ENCODE data around the gene SH3RF2. TPM values are rescaled to one million over a fixed set of nuclear protein-coding genes. Genes with fewer than 3 reads are reported as not detected.

SH3RF2 gene
- total RNA-seq, 2 donors from 2014 or later = 2.6 to 3.2 TPM

DNA sequence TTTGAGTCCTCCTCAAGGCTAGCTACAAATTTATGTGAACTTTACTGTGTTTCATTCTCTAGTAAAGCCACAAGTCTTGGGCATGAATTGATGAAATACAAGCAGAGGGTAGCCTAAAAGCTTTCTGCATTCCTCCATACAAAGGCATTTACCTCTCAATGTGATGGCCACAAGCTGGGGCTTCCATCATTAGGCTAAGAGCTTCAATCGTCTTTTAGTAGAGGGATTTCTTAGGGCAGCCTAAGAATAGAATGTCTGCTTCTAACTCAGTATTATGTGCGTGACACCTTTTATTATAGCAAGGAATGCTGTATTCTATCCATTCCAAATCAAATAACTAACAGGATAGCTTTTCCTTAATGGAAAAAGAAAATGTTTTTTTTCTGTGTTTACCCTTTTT is 165.3 kb downstream of the SH3RF2 start:
- H3K27ac Mint-ChIP-seq = no peak overlapping the region
- TF ChIP-seq, protein P1, sequence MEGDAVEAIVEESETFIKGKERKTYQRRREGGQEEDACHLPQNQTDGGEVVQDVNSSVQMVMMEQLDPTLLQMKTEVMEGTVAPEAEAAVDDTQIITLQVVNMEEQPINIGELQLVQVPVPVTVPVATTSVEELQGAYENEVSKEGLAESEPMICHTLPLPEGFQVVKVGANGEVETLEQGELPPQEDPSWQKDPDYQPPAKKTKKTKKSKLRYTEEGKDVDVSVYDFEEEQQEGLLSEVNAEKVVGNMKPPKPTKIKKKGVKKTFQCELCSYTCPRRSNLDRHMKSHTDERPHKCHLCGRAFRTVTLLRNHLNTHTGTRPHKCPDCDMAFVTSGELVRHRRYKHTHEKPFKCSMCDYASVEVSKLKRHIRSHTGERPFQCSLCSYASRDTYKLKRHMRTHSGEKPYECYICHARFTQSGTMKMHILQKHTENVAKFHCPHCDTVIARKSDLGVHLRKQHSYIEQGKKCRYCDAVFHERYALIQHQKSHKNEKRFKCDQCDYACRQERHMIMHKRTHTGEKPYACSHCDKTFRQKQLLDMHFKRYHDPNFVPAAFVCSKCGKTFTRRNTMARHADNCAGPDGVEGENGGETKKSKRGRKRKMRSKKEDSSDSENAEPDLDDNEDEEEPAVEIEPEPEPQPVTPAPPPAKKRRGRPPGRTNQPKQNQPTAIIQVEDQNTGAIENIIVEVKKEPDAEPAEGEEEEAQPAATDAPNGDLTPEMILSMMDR (conservative IDR thresholded peaks at IDR 0.05) = no peak
- 93% methylated on average over 2 of the region's 2 CpGs; no CpG with 5 or more reads in 1 of the 2 experiments for WGBS, 2 experiments (ENCODE audit: insufficient coverage in 1 of 2, insufficient read length in 1 of 2)
- peak overlapping the region; percentile 36 for H3K27ac ChIP-seq (ENCODE audit: low read depth, low read length)
- no peak overlapping the region for H3K9ac ChIP-seq (ENCODE audit: extremely low read depth, low read length, poor library complexity, severe bottlenecking)
- no peaks in the 10 kb centered on the region for H3K9me3 Mint-ChIP-seq
- no peak for DNase-seq
- peaks cover 6% of the 10 kb centered on the region for H3K36me3 ChIP-seq (ENCODE audit: control insufficient read depth, insufficient read depth, low read length)
- no peaks in the 10 kb centered on the region for H3K36me3 Mint-ChIP-seq (ENCODE audit: low read depth)
- H3K27me3 Mint-ChIP-seq (ENCODE audit: insufficient read depth) = no peaks in the 10 kb centered on the region
- no peaks in the 10 kb centered on the region for H3K9me3 ChIP-seq (ENCODE audit: control insufficient read depth, low read length)
- H3K4me3 Mint-ChIP-seq = no peak overlapping the region
- H3K4me1 ChIP-seq (ENCODE audit: control insufficient read depth, insufficient read depth, low read length) = no peaks in the 10 kb centered on the region
- no peak overlapping the region for H3K4me3 ChIP-seq (ENCODE audit: low read length)
- H3K4me1 Mint-ChIP-seq = no peaks in the 10 kb centered on the region
- H3K27me3 ChIP-seq (ENCODE audit: control insufficient read depth, insufficient read depth, low read length, poor library complexity, severe bottlenecking) = no peaks in the 10 kb centered on the region

DNA sequence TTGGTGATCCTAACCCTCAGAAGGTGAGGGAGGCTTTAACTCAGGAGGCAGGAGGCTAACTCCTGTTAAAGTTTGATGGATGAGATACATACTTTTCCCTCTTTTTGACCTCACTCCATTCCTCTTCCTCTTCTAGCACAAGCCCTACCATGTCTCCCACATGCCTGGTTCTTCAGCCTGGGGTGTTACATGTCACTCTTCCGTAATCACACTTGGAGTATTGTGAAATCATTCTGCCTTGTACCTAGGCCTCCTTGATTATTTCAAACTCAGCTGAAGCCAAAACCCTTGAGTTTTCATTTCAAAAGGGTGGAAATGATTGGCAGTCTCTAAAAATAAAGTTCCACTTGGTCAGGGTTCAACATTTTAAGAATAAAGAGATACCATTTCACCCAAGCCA is 167.2 kb downstream of the SH3RF2 start:
- Histone ChIP-seq H3K4me1 (ENCODE audit: control insufficient read depth, insufficient read depth, low read length) (no peaks in the 10 kb centered on the region), H3K4me3 (ENCODE audit: low read length) (no peak overlapping the region), H3K27me3 (ENCODE audit: control insufficient read depth, insufficient read depth, low read length, poor library complexity, severe bottlenecking) (no peaks in the 10 kb centered on the region), H3K9me3 (ENCODE audit: control insufficient read depth, low read length) (no peaks in the 10 kb centered on the region), H3K27ac (ENCODE audit: low read depth, low read length) (no peak overlapping the region), H3K36me3 (ENCODE audit: control insufficient read depth, insufficient read depth, low read length) (peaks cover 6% of the 10 kb centered on the region), H3K9ac (ENCODE audit: extremely low read depth, low read length, poor library complexity, severe bottlenecking) (no peak overlapping the region)
- 95 to 100% methylated on average over 1 of the region's 1 CpG for WGBS, 2 experiments (ENCODE audit: insufficient coverage in 1 of 2, insufficient read length in 1 of 2)
- Mint-ChIP-seq H3K27ac (no peak overlapping the region), H3K36me3 (ENCODE audit: low read depth) (no peaks in the 10 kb centered on the region), H3K4me1 (no peaks in the 10 kb centered on the region), H3K9me3 (no peaks in the 10 kb centered on the region), H3K27me3 (ENCODE audit: insufficient read depth) (no peaks in the 10 kb centered on the region), H3K4me3 (no peak overlapping the region)
- TF ChIP-seq, protein P1 (conservative IDR thresholded peaks at IDR 0.05) = no peak
- no peak for DNase-seq

DNA sequence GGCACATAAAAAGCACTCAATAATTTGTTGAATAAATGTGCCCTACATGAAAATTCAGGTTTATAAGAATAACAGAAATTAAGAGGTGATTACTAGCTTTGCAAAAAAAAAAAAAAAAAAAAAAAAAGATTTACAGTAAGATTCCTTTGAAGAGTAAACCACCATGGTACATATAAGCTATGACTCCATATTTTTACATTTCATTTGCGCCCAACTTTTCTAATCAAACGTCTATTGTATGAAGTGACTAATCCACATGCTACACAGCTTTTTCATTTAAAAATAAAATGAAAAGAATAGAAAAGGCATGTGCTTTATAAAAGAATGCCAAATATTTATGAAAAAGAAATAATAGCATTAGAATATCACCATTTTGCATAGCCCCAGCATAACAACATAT is 169.1 kb downstream of the SH3RF2 start, which contains the start of gene PLAC8L1:
Gene PLAC8L1, minus strand, starts transcription at position 101 of the 400 bp plus-strand sequence. CDS start 1,266 bp downstream, outside the sequence.
- Mint-ChIP-seq H3K9me3 (no peaks in the 10 kb centered on the region), H3K4me3 (no peak within 1 kb of the TSS), H3K36me3 (ENCODE audit: low read depth) (peaks cover 2% of the 10 kb centered on the region), H3K4me1 (no peaks in the 10 kb centered on the region), H3K27me3 (ENCODE audit: insufficient read depth) (no peaks in the 10 kb centered on the region), H3K27ac (no peak within 1 kb of the TSS)
- Histone ChIP-seq H3K27ac (ENCODE audit: low read depth, low read length) (no peak within 1 kb of the TSS), H3K9ac (ENCODE audit: extremely low read depth, low read length, poor library complexity, severe bottlenecking) (no peak within 1 kb of the TSS), H3K9me3 (ENCODE audit: control insufficient read depth, low read length) (no peaks in the 10 kb centered on the region), H3K36me3 (ENCODE audit: control insufficient read depth, insufficient read depth, low read length) (peaks cover 6% of the 10 kb centered on the region), H3K27me3 (ENCODE audit: control insufficient read depth, insufficient read depth, low read length, poor library complexity, severe bottlenecking) (no peaks in the 10 kb centered on the region), H3K4me1 (ENCODE audit: control insufficient read depth, insufficient read depth, low read length) (no peaks in the 10 kb centered on the region), H3K4me3 (ENCODE audit: low read length) (no peak within 1 kb of the TSS)
- WGBS, 2 experiments (ENCODE audit: insufficient coverage in 1 of 2, insufficient read length in 1 of 2) = 100% methylated on average over 2 of the region's 2 CpGs; no CpG with 5 or more reads in 1 of the 2 experiments
- DNase-seq = no peak
- TF ChIP-seq, protein P1 (conservative IDR thresholded peaks at IDR 0.05) = no peak

Measured in endodermal cell (in vitro differentiated cells).